ENCODE results near the gene COA5. TPM values are rescaled to one million over a fixed set of nuclear protein-coding genes. Genes with fewer than 3 reads are reported as not detected.
"Not testable (repeated sequence)": the region's sequence is repeated elsewhere in the genome, so short reads cannot be mapped to it uniquely, and the experiment has no call there.

The COA5 gene
- total RNA-seq, 1 experiment from 2014 or later, result 28.9 TPM

DNA sequence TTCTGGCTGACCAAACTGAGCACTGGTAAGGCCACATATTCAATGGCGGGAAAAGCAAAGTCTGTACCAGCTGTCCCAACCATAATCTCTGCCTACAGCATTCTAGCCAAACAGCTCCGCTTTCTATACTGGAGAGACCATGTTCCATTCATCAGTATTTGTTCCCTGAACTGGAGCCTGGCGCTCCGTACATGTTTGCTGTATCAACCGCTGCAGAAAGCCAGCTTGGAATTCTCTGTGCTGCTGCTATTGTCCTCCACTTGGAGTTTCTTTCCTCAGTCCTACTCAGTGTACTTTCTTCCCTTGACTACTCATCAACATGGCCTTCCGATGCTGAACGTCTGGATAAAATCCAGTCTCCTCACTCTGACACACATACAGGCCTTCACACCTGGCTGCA is 1.9 kb downstream of the COA5 start:
- no peak for DNase-seq (ENCODE audit: low read depth)

GRCh38 chr2:98605076-98605475 is 3.2 kb downstream of the COA5 start:
- DNase-seq (ENCODE audit: low read depth), result no peak

GRCh38 chr2:98604547-98604946 is 3.8 kb downstream of the COA5 start:
- no peak for DNase-seq (ENCODE audit: low read depth)

- peak; percentile 51 for DNase-seq (ENCODE audit: low read depth)
Observed at GRCh38 chr2:98601532-98602132, 6.7 kb downstream of the COA5 start.

GRCh38 chr2:98598781-98599428 is 9.4 kb downstream of the COA5 start:
- peak; percentile 40 for DNase-seq (ENCODE audit: low read depth)

- DNase-seq (ENCODE audit: low read depth), result not testable (repeated sequence)
Observed at GRCh38 chr2:98594665-98595064, 13.6 kb downstream of the COA5 start.

DNA sequence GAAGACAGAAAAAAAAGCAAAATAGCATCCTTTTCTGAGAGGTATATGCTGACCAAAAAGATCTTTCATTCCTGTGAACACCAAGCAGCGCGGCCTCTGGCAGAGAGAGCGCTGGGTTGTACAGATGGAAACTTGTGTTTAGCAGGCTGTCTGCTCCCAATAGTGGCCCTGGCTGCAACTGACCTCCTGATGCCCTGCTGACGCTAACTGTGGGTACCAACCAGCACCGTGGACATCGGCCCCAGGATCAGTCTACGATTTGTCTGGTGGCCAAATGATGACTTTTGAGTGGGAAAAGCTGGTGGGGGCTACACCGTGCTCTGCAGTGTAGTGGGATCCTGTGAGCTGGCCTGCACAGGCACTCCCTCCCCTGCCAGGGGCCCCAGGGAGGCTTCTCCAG is 15.7 kb downstream of the COA5 start:
- DNase-seq (ENCODE audit: low read depth), result no peak

GRCh38 chr2:98589489-98589888 is 18.8 kb downstream of the COA5 start:
- DNase-seq (ENCODE audit: low read depth), result no peak

DNA sequence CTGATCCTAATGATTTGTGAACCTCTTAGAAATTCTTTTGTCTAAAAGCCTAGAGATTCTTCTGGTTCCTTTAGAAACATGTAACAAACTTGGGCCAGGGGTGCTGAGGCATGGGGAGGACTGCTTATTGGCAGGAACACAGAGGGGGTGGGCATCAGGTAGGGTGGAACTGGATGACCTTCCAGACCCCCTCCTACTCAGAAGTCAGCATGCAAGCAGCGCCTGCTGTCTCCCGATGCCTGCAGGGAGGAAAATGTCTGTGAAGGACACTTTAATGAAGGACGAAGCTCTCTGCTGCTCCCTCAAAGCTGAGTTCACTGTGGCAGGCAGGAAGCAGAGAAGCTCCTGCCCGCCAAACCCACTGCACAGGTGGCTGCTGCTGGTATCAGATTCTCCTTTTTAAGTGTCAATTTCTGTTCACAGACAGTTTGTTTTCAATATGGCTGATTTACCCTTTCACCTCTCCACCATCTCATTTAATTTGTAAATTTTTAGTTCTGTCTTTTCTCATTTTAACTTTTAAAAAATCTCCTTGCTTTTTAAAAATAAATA is 19.4 kb downstream of the COA5 start:
- DNase-seq (ENCODE audit: low read depth), result no peak

DNA sequence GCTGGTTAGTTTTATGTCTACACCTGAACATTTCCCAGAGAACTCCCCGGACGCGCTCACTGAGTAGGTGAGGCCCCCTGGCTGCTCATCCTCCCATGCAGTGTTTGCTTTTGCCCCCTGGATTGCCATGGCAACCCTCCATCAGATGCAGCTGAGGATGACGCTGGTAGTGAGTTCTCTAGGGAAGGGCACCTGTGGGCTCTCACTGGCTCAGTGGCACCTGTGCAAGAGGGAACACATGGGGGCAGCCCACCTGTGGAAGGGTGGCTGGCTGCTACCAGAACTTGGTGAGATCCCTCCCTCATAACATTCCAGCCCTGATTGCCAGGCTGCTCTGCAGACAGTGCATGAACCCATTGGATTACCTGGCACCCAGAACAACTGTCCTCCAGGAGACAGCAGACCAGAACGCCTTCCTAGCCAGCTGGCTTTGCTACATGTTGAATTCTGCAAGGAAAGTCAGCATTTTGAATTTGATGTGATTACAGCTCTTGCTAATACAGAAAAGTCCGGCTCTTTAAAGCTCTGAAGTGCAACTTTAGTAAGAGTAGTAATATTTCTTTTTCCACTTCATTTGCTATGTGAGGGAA is 21.7 kb downstream of the COA5 start:
- no peak for DNase-seq (ENCODE audit: low read depth)

GRCh38 chr2:98585386-98585785 is 22.9 kb downstream of the COA5 start:
- DNase-seq (ENCODE audit: low read depth), result no peak

DNA sequence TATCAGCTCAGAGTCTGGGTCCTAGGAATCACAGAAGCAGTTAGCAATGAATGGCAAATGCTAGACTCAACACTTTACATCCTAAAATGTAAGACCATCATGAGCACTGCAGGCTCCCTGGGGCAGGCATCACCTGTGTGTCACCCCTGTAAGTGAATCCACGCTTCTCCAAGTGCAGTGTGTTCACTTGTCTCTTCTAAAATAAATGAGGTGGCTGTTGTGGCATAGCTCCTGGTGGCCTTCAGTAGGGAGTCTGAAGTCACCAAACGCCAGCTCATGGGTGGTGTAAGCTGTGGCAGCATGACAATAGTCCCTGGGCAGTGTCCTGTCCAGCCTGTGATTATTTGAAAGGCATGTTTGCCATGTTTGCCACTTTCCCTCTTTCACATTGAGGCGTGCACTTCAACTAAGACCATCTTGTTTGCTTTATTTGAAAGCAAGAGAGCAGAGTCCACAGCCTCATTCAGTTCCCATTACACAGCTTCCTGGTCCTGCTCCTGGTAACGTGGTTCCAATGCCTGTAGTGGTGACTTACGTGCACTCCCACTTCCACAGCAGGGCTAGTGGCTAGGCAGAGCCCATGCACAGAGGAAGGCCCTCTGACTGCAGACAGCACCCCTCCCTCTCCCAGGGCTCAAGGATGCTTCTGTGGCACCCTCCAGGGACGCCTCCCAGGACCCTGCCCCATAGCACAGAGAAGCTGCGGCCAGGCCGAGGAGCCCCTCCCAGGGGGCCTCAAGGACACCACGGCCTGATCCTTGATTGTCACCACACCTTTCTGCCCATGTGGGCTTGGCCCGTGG is 24.3 kb downstream of the COA5 start:
- DNase-seq (ENCODE audit: low read depth), result no peak

DNA sequence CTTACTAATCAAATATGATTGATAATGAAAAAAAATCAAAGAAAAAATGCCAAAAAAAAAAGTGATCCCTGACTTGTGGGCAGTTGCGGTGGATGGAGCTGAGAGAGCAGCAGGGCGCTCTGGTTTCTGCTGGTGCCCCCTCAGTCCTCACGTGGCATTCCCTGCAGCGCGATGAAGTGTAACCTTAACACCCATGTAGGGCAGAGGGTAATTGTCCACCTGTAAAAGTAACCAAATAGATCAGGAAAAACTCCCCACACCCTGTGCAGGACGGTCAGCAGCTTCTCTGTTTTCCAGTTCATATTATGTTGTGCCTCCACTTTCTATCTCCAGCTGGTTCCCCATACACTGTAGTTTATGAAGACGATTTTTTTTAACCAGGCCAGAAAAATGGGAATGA is 25.0 kb downstream of the COA5 start:
- DNase-seq (ENCODE audit: low read depth), result no peak

- no peak for DNase-seq (ENCODE audit: low read depth)
Observed at GRCh38 chr2:98582523-98582922, 25.8 kb downstream of the COA5 start.

GRCh38 chr2:98580656-98581284 is 27.5 kb downstream of the COA5 start:
- DNase-seq (ENCODE audit: low read depth), result no peak

GRCh38 chr2:98579926-98580325 is 28.4 kb downstream of the COA5 start:
- DNase-seq (ENCODE audit: low read depth), result no peak

- no peak for DNase-seq (ENCODE audit: low read depth)
Observed at GRCh38 chr2:98578231-98578630, 30.1 kb downstream of the COA5 start.

DNA sequence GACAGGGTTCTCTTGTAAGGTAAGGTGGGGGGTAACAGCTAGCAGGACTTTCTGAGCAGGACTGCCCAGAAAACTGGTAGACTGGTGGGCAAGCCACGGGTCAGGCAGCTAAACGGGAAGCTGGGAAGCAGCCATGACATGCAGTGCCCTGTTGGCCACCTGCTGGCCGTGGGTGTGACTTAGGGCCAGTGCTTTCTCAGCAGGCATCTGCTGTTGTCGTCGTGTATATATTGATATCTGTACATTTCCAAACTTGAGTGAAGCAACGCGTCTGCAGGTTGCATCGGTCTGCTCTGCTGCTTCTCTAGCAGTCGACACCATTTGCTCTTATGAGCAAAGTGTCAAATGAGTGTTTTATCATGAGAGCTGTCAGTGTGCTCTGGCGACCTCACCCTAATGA is 31.0 kb downstream of the COA5 start:
- no peak for DNase-seq (ENCODE audit: low read depth)

- no peak for DNase-seq (ENCODE audit: low read depth)
Observed at GRCh38 chr2:98576666-98577312, 31.5 kb downstream of the COA5 start.

- no peak for DNase-seq (ENCODE audit: low read depth)
Observed at GRCh38 chr2:98573426-98573825, 34.9 kb downstream of the COA5 start.

DNA sequence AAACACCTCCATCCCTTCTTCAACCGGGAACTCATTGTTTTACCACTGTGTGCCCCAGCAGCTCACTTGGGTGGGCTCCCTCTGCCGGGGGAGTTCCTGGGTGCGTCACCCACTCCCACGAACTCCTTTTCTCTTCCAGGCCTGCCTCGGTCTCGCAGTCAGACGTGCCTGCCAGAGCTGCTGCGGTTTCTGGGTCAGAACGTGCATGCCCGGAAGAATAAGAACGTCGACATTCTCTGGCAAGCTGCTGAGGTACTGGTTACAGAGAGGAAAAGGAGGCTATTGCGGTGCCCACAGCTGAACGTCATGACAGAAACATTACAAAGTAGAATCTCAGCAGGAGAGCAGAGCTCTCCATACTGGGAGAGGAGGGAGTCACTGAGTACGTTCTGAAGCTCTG is 35.6 kb downstream of the COA5 start:
- peak; percentile 16 for DNase-seq (ENCODE audit: low read depth)

All from M059J (cell line).